Stimulated activated CD8-positive, alpha-beta memory T cell treated with anti-CD3 and anti-CD28 coated beads, Interleukin-4, amount 100 ng/mL, for 4 hours (primary cell): ENCODE measurements around the gene KRT80.
"Not testable (repeated sequence)": the region's sequence is repeated elsewhere in the genome, so short reads cannot be mapped to it uniquely, and the experiment has no call there.

Source experiments
- DNase-seq, 2 donors: peaks; one replicate each; pipeline ENCODE4 v3.0.0-alpha.2; 2020; ENCODE audit warnings: low read depth in 2 of 2, low spot score in 1 of 2

Gene KRT80

DNA sequence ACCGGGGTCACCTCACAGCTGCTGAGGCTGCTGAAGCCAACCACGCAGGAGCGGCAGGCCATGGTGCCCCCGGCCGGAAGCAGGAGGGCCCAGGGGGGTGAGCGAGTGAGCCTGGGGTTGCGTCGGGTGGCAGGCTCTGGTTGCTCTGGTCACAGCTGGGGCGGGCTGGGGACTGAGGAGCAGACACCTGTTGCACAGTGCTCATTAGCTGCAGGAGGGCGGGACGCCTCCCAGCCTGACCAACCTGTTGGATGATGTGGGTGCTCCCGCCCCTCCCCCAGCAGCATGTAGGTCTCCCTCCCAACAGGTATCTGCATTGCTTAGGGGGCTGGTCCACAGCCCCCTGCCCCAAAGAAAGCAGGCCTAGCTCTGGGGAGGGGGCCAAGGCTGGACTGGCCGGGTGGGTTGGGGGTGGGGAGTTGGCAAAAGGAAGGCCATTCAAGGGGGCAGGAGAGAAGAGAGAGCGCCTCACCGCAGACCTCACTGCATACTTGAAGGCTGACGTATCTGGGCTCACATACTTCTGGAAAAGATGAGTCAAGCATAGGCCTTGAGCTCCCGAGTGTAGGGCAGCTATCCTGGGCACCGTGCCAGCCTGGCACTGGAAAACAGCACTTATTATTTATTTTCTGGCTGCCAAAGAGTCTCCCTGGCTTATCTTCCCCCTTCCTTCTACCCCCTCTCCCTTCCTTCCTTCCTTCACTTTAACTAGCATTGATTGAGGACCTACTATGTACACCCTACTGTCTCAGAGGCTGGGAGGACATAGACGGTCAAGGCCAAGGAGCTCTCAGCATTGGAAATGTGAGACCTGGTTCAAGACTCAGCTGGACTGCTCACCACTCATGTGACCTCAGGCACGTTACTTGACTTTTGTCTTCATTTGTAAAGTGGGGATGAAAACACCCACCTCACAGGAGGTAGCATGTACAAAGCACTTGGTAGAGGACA lies at the start of gene KRT80:
Gene KRT80 (minus strand): TSS at position 174 of the 951 bp plus-strand sequence. CDS start 112 bp downstream, at position 62.
- DNase-seq = no peak

DNA sequence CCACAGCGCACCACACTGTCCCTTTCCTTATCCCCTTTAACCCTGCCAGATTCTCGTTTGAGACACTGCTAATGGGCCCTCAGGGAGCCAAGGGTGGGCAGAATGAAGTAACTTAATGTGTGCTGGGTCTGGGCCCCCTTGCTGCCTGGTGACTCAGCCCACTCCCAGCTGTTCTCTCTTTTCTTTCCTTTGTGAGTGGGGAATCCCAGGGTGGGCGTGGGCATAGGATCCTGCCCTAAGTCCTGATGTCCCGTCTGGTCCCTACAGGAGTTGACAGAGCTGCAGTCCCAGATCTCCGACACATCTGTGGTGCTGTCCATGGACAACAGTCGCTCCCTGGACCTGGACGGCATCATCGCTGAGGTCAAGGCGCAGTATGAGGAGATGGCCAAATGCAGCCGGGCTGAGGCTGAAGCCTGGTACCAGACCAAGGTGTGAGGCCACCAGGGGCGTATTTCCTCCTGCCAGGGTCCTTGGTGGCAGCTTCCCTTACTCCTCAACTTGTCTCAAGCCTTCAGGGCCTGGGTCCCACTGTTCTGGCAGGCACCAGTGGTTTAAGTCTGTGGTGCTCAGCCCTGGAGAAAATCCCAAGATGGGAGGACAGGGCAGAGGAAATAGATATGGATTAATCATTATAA lies 49.5 kb upstream of the KRT80 start:
- no peak for DNase-seq

DNA sequence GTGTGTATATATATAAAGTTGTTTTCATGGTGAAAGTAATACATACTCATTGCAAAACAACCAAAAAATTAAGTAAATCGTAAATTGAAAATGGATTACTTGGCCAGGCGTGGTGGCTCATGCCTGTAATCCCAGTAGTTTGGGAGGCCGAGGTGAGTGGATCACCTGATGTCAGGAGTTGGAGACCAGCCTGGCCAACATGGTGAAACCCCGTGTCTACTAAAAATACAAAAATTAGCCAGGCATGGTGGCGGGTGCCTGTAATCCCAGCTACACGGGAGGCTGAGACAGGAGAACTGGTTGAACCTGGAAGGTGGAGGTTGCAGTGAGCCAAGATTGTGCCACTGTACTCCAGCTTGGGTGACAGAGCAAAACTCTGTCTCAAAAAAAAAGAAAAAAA lies 48.4 kb upstream of the KRT80 start:
- not testable (repeated sequence) for DNase-seq

DNA sequence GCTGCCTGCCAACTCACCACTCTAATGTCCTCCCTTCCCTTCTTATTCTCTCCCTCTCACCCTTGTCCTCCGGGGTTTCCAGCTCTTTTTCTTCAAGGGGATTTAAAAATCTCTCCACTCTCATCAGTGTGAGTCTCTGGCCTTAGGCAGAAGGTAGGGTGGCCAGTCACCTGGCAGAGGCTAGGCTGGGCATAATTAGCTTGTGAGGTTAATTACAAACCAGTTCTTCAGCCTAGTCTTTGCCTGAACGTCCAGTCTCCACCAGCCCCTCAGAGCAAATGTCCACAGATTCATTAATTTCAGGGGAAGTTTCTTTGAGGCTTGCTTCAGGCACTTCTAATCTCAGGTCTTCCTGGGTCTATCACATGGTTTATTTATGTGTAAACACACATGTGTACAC lies 48.0 kb upstream of the KRT80 start:
- no peak for DNase-seq

DNA sequence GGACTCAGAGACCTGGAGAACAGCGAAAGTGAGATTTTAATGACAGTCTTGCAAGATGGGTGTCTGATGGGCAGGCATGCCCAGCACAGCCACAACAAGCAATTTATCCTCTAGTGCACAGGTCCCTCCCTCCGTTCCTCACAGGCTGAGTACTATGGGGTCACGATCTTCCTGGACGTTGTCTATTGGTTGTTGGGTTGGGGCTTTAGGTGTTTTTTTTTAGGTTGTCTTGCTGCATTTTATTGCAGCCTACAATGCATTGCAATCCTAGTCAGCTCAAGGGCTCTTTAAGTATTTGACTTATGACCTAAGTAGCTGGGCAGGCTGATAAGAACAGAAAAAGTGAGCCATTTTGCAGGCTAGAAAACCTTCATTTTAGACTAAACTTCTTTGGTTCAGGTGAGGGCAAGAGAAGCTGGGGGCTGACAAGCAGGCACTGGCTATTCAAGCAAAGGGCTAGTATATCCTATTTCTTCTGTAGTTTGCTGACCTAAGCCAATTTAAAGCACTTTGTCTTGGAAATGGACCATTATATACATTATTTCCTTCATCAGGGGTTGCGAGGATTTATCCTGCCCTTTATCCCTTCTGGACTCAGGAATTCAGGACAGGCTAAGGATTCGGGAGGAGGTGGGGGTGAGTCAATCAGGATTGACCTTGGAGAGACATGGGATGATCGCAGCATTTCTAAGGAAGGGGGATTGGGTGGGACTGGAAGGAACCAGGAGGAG lies 47.3 kb upstream of the KRT80 start:
- no peak for DNase-seq

DNA sequence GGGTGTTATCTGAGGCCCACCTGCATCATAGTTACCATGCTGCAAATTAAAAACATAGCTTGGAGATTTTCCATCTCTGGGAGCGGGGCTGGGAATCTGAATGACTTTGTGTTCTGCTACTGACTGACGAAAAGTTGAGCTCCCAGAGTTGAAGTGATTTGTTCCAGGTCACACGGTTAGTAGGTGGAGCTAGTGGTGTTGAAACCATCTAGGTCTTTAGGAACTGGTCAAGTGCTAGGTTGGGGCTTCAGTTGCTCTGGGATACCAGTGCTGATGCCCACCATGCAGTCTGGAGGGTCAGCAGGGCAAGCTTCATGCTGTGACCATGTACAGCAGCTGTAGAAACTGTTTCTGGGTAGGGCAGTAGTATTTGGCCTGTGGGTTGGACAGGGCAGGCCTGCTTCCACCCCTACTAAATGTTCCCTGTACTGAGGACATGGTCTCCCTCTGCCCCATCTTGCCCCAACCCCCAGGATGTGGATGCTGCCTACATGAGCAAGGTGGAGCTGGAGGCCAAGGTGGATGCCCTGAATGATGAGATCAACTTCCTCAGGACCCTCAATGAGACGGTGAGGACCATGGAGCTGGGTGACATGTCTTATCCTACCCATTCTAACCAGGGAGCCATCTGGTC lies 46.5 kb upstream of the KRT80 start:
- DNase-seq = no peak

DNA sequence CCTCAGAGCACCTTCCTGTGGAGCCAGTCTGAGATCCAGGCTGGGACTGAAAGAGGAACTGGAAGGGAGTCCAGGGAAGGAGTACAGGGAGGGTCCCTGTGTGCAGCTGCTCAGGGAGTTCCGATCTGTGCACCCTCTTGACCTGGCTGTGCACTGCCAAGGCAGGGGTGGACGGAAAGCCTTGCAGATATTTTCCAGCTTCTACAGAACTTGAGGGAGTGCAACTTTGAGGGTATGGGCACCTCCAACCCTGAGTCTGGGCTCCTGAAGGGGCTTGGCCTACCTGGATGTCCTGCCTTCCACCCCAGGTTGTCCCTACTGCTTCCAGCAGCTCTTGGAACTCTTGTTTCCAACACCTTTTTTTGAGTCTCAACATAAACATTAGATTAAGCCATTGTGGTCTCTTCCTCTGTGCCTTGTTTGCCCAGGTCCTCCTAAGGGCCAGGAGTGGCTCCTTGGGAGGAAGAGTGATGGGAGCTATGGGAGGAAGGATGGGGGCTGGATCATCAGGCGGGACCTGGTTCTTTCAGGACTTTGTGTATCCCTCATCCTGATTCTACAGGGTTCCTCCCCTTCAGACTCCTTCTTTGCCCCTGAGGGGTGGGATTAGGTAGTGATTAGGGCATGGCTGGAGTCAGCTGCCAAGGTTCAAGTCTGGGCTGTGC lies 44.7 kb upstream of the KRT80 start:
- no peak for DNase-seq

DNA sequence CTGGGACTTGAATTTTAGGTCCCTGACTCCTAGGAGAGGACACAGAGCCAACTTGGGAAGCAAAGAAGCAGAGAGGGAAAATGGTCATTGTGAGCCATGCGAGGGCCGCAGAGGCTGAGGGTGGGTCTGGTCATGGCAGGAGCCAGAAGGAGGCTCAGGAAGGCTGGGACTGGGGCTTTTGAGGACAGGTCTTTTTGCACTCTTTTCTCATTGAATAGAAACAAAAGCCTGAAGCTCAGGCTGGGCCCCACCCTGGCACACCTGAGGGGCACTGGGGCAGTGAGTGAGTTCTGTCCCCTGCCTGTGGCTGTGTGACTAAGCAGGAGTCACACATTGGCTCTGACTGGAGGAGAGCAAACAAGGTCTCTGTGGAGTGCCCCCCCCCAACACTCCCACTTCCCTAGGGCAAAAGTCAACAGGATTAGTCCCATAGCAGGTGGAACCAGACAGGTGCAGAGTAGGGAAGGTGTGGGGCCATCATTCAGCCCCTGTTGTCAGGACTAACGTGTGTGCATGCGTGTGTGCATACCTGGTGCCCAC lies 44.1 kb upstream of the KRT80 start:
- no peak for DNase-seq

DNA sequence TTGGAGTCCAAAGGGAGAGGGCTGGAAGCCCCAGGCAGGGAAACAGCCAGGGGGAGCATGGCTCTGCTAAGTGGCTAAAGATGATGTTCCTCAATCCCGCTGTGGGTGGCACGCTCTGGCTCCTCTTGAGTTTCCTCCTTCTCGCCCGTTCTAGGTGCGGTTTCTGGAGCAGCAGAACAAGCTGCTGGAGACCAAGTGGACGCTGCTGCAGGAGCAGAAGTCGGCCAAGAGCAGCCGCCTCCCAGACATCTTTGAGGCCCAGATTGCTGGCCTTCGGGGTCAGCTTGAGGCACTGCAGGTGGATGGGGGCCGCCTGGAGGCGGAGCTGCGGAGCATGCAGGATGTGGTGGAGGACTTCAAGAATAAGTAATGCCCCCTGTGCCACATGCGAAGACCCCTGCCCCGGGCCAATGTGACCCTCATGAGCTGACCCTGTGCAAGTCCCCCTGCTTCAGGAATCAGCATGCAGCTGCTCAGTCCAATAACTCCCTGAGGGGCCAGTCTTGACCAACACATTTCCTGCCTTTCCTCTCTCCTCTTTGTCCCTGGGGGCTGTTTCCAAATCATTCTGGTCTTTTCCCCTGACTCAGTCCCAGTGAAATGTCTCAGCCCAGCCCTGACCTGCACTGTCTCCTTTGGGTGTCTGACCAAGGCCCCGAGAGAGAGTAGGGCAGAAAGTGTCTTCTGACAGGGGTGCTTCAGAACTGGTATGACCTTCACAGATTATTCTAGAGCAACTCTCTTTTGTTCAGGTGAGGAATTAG lies 43.4 kb upstream of the KRT80 start:
- no peak for DNase-seq

DNA sequence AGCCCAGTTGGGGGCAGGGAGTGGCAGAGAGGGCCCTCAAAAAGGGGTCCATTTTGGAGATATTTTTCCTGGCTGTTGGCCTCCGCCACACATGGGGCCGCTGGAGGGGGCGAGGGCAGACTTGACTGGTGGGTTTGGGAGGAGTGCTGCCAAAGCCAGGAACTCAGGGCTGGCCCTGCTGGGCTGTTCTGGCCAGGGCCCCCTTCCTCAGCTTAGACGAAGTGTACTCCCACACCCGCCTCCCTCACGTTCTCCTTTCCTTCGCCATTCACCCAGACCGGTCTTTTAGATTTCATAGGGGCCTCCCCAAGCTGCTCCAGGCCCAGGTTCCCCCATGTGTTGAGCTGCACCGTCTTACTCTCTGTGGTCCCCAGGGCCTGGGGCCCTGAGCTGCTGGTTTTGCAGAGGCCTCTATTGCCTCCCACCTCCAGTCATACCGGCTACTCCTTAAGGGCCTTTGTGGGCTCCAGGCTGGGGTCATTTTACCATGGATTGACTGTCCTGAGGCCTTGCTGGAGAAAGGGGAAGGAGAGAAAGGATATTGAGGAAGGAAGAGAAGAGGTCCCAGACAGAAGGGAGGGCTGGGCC lies 42.5 kb upstream of the KRT80 start:
- DNase-seq = no peak

DNA sequence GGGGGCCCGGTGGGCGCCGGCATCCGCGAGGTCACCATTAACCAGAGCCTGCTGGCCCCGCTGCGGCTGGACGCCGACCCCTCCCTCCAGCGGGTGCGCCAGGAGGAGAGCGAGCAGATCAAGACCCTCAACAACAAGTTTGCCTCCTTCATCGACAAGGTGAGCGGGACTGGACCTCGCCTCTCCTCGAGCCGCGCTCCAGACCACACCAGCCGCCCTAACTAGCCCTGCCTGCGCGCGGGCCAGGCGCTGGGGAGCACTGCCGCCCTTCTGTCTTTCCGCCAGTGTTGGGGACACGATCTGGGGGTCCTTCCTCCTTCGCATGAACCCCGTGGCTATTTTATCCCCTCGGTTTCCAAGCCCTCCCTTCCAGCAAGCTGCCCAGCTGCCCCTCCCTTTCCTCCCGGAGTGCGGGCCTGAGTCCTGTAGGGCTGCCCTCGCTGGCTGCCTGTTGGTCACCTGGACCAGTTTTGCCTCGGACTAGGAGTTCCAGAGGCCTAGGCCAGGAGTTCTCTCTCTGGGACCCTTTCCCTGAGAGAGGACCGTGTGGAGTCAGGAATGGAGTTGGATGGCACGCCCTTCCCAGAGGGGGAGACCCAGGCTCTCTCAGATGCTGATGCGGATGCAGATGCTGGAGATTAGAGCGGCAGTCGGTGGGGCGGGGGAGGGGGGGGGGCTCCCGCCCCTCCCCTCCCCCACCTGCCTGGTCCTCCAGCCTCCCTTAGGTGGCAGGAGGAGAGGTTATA lies 41.8 kb upstream of the KRT80 start:
- DNase-seq = no peak

DNA sequence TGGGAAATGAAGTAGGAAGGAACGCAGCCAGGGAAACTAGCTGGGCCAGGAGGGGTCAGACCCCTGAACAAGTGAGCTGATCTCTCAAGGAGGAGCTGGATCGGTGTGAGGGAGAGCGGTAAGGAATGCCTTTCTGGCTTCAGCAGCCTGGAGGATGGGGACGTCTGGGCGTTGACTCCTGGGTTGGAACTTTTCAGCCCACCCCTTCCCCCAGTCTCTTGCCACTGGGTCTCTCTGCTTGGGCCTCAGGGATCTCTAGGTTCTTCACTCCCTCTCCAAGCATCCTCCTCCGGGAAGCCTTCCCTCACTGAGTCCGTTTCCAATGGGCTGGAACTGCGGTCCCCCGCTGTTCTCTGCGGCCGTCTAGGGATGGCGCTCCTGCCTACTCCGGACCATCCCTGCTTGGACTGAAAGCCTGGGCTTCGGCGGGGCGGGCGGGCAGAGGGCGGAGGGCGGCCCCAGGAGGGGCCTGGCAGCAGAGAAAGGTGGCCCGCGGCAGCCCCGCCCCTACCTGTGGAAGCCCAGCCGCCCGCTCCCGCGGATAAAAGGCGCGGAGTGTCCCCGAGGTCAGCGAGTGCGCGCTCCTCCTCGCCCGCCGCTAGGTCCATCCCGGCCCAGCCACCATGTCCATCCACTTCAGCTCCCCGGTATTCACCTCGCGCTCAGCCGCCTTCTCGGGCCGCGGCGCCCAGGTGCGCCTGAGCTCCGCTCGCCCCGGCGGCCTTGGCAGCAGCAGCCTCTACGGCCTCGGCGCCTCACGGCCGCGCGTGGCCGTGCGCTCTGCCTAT lies 41.1 kb upstream of the KRT80 start, which contains the start of gene KRT7:
Gene KRT7 (plus strand): TSS at position 570 of the 788 bp plus-strand sequence. CDS start 54 bp downstream, at position 624.
- DNase-seq = no peak

DNA sequence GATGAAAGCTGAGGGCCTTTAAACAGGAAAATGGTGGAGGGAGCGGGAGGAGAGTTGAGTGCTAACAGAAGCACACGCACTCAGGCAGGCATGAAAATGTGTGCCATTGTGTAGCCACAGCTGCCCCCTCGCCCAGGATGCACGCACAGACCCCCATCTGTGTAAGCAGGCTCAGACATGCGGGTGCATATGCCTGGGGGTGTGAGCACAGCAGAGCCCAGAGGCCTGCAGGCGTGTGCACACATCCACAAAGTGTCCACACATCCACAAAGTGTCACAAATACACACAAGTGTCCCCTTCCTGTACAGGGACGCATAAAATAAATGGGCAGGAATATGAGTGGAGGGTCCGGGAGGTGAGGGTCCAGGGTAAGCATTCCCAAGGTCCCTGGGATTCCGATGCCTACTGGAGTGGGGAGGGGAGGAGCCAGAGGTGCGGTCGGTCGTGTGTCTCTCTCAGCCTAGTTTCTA lies 40.4 kb upstream of the KRT80 start:
- DNase-seq = no peak

DNA sequence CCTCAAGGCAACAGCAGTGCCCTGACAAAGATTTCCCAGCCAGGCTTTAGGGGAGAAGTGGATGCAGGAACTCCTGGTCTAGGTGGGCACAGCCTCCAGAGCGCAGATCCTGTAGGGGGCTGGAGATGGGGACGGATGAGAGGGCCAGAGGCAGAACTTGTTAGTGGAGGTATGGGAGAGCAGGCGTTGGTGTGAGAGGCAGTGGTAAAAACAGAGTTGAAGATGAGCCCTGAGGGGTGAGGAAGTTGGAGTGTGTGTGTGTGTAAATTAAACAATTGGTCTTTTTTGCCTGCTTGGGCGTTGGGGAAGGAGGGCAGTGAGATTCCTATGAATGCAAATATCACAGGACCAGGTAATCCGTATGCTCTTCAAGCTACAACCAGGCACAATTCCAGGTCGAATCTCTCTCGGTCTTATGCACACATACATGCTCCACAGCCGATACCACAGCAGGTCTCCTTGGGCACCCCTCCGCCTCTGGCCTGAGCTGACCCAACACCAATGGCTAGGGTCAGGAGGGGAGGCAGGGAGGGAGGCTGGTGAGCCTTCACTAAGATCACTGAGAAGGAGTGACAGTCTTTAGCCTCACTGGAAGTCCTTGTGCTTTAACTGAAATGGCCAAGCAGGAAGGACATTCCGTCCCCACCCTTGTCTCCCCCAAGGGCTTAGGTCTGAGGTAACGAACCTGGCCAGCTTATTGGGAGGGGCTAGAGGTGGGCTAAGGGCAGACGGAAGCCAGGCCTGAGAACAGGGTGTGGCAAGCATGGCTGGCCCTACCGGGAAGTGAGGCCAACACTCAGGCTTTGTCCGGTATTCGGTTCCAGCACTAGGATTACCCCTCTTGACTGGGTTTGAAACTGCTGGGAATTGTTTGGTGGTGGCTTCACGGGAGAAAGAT lies 39.7 kb upstream of the KRT80 start:
- DNase-seq = no peak

DNA sequence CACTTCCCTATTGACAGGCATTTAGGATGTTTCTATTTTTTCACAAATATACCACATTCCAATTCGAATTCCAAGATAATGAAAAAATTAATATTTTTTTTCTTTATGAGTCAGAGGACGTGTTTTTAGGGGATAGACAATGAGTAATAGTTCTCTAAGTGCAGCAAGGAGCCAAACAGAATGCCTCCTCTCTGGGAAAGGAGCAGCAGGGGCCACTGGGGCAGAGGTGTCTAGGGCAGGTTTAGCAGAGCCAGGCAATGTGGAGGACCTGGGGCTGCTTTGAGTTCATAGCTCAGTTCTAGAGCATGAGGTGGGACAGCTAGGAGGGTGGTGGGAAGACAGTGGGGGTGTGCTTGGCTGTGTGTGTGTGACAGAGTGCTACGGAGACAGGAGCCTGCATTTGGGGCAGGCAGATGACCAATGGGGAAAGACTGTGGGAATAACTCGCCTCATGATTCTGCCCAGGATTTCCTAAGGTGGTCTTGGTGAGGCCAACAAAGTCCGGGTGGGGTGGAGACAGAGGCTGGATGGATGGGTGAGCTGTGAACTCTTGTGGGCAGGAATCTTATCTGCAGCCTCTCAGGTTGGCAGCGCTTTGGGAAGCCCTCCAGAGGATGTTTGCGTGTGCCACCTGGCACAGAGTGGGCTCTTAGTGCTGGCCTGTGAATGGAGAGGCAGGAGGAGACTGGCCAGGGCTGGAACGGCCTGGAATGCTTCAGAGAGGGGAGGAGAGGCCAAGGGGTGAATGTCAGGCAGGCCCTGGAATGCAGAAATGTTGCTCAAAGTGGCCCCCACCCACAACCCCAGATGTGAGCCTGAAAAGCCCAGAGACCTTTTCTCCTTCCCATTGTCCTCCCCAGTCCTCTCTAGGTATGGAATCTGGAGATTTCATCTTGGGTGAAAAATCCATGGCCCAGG lies 38.8 kb upstream of the KRT80 start:
- no peak for DNase-seq
